Chondrocyte (in vitro differentiated cells): ENCODE measurements around the gene IFRD1. TPM values are rescaled to one million over a fixed set of nuclear protein-coding genes. Genes with fewer than 3 reads are reported as not detected.
"Not testable (repeated sequence)": the region's sequence is repeated elsewhere in the genome, so short reads cannot be mapped to it uniquely, and the experiment has no call there.

Experiments
- DNase-seq: peaks from one replicate; pipeline ENCODE4 v3.0.0; 2021; ENCODE audit warnings: mixed read lengths, low spot score
- H3K27ac Mint-ChIP-seq: one replicate; pipeline ENCODE4 v1.8.0; 2021; ENCODE audit warnings: mild to moderate bottlenecking, moderate library complexity, mixed read lengths; ENCODE audit not compliant: unreplicated experiment
- H3K27me3 Mint-ChIP-seq: 2 replicates; pipeline ENCODE4 v1.8.0; 2021; ENCODE audit warnings: low read depth, mixed read lengths
- H3K36me3 Mint-ChIP-seq: 2 replicates; pipeline ENCODE4 v1.8.0; 2021; ENCODE audit warnings: low read depth, mixed read lengths
- H3K4me1 Mint-ChIP-seq: 2 replicates; pipeline ENCODE4 v1.8.0; 2021; ENCODE audit warnings: low read depth, mild to moderate bottlenecking, mixed read lengths
- H3K4me3 Mint-ChIP-seq: one replicate; pipeline ENCODE4 v1.8.0; 2021; ENCODE audit warnings: mild to moderate bottlenecking, moderate library complexity, mixed read lengths; ENCODE audit not compliant: unreplicated experiment
- H3K9me3 Mint-ChIP-seq: 2 replicates; pipeline ENCODE4 v1.8.0; 2021; ENCODE audit warnings: low read depth, mixed read lengths
- CTCF ChIP-seq: fragments of 200-600 bp; sonication (generic); IDR thresholded peaks from 2 replicates; pipeline ENCODE4 v1.5.0; 2021; ENCODE audit warnings: antibody characterized with exemption, mild to moderate bottlenecking, moderate library complexity
- total RNA-seq: library from RNA; stranded (reverse); gene quantifications from 3 replicates; pipeline ENCODE4 v1.2.1, GENCODE V29; 2021

The IFRD1 gene
- total RNA-seq, 1 donor from 2014 or later = 108 TPM

DNA sequence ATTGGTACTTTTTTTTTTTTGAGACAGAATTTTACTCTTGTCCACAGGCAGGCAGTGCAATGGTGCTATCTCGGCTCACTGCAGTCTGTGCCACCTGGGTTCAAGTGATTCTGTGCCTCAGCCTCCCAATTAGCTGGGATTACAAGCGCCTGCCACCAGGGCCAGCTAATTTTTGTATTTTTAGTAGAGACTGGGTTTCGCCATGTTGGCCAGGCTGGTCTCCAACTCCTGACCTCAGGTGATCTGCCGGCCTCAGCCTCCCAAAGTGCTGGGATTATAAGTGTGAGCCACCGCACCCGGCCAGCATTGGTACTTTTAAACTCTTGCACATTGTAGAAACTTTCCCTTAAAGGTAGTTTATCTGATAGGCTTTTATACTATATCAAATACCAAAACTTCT, 3.9 kb downstream of the IFRD1 start:
- Mint-ChIP-seq H3K4me1 (peaks cover 40% of the 10 kb centered on the region), H3K4me3 (peak overlapping the region; percentile 46), H3K36me3 (peaks cover 17% of the 10 kb centered on the region), H3K27ac (peak overlapping the region; percentile 100)
- not testable (repeated sequence) for H3K27me3 Mint-ChIP-seq, H3K9me3 Mint-ChIP-seq, DNase-seq
- peak; percentile 9 for TF ChIP-seq CTCF

DNA sequence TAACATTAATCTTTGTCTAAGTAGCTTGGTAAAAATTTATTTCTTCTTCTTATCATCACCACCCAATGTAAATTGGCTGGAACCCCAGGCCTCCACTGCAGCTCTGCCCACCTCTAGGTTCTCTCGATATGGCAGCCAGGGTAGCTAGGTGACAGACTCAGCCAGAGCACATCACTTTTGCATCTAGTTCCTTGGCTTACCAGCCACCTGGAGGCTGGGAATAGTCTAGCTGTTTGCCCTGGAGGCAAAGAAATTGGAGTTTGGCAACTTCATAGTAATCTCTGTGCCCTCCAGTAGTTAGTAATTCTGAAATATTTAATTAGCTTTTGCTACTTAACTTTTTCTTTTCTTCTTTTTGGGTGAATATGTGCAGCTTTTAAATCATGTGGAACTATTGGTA, 9.4 kb downstream of the IFRD1 start:
- no peak overlapping the region for H3K4me3 Mint-ChIP-seq
- H3K9me3 Mint-ChIP-seq = no peaks in the 10 kb centered on the region
- peaks cover 49% of the 10 kb centered on the region for H3K36me3 Mint-ChIP-seq
- DNase-seq = no peak
- H3K27ac Mint-ChIP-seq = peak overlapping the region; percentile 49
- no peak for TF ChIP-seq CTCF
- peaks cover 16% of the 10 kb centered on the region for H3K4me1 Mint-ChIP-seq
- H3K27me3 Mint-ChIP-seq = no peaks in the 10 kb centered on the region

GRCh38 chr7:112462236-112462635, 12.0 kb downstream of the IFRD1 start:
- Mint-ChIP-seq H3K9me3 (no peaks in the 10 kb centered on the region), H3K27me3 (no peaks in the 10 kb centered on the region), H3K4me1 (peaks cover 8% of the 10 kb centered on the region), H3K36me3 (peaks cover 49% of the 10 kb centered on the region), H3K4me3 (no peak overlapping the region), H3K27ac (peak overlapping the region; percentile 54)
- no peak for DNase-seq
- TF ChIP-seq CTCF = no peak

DNA sequence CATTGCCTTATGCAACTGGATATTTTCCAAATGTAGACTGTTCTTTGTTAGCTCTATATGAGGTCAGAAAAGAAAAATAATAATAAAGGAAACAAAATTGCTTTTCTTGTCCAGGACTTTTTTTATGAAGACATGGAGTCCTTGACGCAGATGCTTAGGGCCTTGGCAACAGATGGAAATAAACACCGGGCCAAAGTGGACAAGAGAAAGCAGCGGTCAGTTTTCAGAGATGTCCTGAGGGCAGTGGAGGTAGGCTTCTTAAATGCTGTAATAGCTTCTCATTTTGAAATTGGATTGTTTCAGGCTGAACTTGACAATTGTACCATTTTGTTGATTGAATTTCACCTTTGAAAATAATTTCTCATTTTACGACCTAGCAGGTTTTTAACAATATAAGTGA, 17.6 kb downstream of the IFRD1 start:
- no peaks in the 10 kb centered on the region for H3K27me3 Mint-ChIP-seq
- peaks cover 6% of the 10 kb centered on the region for H3K4me1 Mint-ChIP-seq
- DNase-seq = no peak
- H3K27ac Mint-ChIP-seq = no peak overlapping the region
- H3K9me3 Mint-ChIP-seq = no peaks in the 10 kb centered on the region
- no peak overlapping the region for H3K4me3 Mint-ChIP-seq
- TF ChIP-seq CTCF = no peak
- peaks cover 49% of the 10 kb centered on the region for H3K36me3 Mint-ChIP-seq

- peak overlapping the region; percentile 46 for H3K27ac Mint-ChIP-seq
- peaks cover 45% of the 10 kb centered on the region for H3K36me3 Mint-ChIP-seq
- DNase-seq = no peak
- H3K27me3 Mint-ChIP-seq = no peaks in the 10 kb centered on the region
- H3K9me3 Mint-ChIP-seq = no peaks in the 10 kb centered on the region
- TF ChIP-seq CTCF = no peak
- no peak overlapping the region for H3K4me3 Mint-ChIP-seq
- H3K4me1 Mint-ChIP-seq = peaks cover 6% of the 10 kb centered on the region
Measured at GRCh38 chr7:112470194-112470593, 19.9 kb downstream of the IFRD1 start.
